Measurements from ENCODE around the gene GRAMD1B. TPM values are rescaled to one million over a fixed set of nuclear protein-coding genes. Genes with fewer than 3 reads are reported as not detected.

Gene GRAMD1B
- total RNA-seq, 4 donors from 2014 or later: 0.08 to 0.64 (median 0.42) TPM

- no peaks in the 10 kb centered on the region for H3K36me3 ChIP-seq
- no peak for DNase-seq (ENCODE audit: low spot score in 2 of 2)
- no peaks in the 10 kb centered on the region for H3K9me3 ChIP-seq
- H3K27ac ChIP-seq: no peak overlapping the region
- WGBS: 36% methylated on average over 7 of the region's 7 CpGs
- no peaks in the 10 kb centered on the region for H3K27me3 ChIP-seq
- TF ChIP-seq EP300 (IDR thresholded peaks at IDR 0.05): no peak
- TF ChIP-seq POLR2AphosphoS5 (IDR thresholded peaks at IDR 0.05): no peak
- no peak for TF ChIP-seq POLR2A (IDR thresholded peaks at IDR 0.05)
- no peak for TF ChIP-seq CTCF (IDR thresholded peaks at IDR 0.05)
- H3K4me1 ChIP-seq: no peaks in the 10 kb centered on the region
- H3K4me3 ChIP-seq: no peak overlapping the region
Measured at GRCh38 chr11:123438131-123438627, 8.1 kb downstream of the GRAMD1B start.

- peak in 1 of 2 donors; percentile 4 for DNase-seq (ENCODE audit: low spot score in 2 of 2)
- Histone ChIP-seq H3K9me3 (no peaks in the 10 kb centered on the region), H3K27me3 (no peaks in the 10 kb centered on the region), H3K4me1 (no peaks in the 10 kb centered on the region), H3K4me3 (no peak overlapping the region), H3K36me3 (no peaks in the 10 kb centered on the region), H3K27ac (no peak overlapping the region)
- TF ChIP-seq POLR2AphosphoS5 (IDR thresholded peaks at IDR 0.05): no peak
- TF ChIP-seq POLR2A (IDR thresholded peaks at IDR 0.05): no peak
- WGBS: 66% methylated on average over 4 of the region's 4 CpGs
Measured at GRCh38 chr11:123439616-123440015, 9.5 kb downstream of the GRAMD1B start.

- no peak for TF ChIP-seq CTCF (IDR thresholded peaks at IDR 0.05)
- TF ChIP-seq POLR2A (IDR thresholded peaks at IDR 0.05): no peak
- TF ChIP-seq EP300 (IDR thresholded peaks at IDR 0.05): no peak
- no peak for TF ChIP-seq POLR2AphosphoS5 (IDR thresholded peaks at IDR 0.05)
- H3K4me3 ChIP-seq: no peak overlapping the region
- DNase-seq (ENCODE audit: low spot score in 2 of 2): peak in 1 of 2 donors; percentile 70
- WGBS: 93% methylated on average over 5 of the region's 5 CpGs
- no peaks in the 10 kb centered on the region for H3K27me3 ChIP-seq
- H3K27ac ChIP-seq: no peak overlapping the region
- H3K4me1 ChIP-seq: no peaks in the 10 kb centered on the region
- H3K9me3 ChIP-seq: no peaks in the 10 kb centered on the region
- H3K36me3 ChIP-seq: no peaks in the 10 kb centered on the region
Measured at GRCh38 chr11:123441161-123441560, 11.1 kb downstream of the GRAMD1B start.

GRCh38 chr11:123443851-123444623 is 14.0 kb downstream of the GRAMD1B start:
- peak in 1 of 2 donors; percentile 2 for DNase-seq (ENCODE audit: low spot score in 2 of 2)
- H3K4me1 ChIP-seq: no peaks in the 10 kb centered on the region
- no peaks in the 10 kb centered on the region for H3K36me3 ChIP-seq
- TF ChIP-seq EP300 (IDR thresholded peaks at IDR 0.05) (no peak), CTCF (IDR thresholded peaks at IDR 0.05) (no peak), POLR2AphosphoS5 (IDR thresholded peaks at IDR 0.05) (no peak), POLR2A (IDR thresholded peaks at IDR 0.05) (no peak)
- H3K4me3 ChIP-seq: no peak overlapping the region
- H3K27me3 ChIP-seq: no peaks in the 10 kb centered on the region
- H3K9me3 ChIP-seq: no peaks in the 10 kb centered on the region
- 83% methylated on average over 5 of the region's 5 CpGs for WGBS
- no peak overlapping the region for H3K27ac ChIP-seq

- TF ChIP-seq CTCF (IDR thresholded peaks at IDR 0.05) (no peak), EP300 (IDR thresholded peaks at IDR 0.05) (no peak), POLR2AphosphoS5 (IDR thresholded peaks at IDR 0.05) (no peak)
- 89% methylated on average over 8 of the region's 8 CpGs for WGBS
- no peaks in the 10 kb centered on the region for H3K9me3 ChIP-seq
Measured at GRCh38 chr11:123448823-123449222, 18.8 kb downstream of the GRAMD1B start.

More at GRCh38 chr11:123448823-123449222, 18.8 kb downstream of the GRAMD1B start:
- no peak overlapping the region for H3K27ac ChIP-seq
- H3K4me1 ChIP-seq: no peaks in the 10 kb centered on the region
- no peak for DNase-seq (ENCODE audit: low spot score in 2 of 2)
- H3K4me3 ChIP-seq: no peak overlapping the region
- no peaks in the 10 kb centered on the region for H3K27me3 ChIP-seq
- H3K36me3 ChIP-seq: no peaks in the 10 kb centered on the region

All from suprapubic skin (tissue), 4 donors.